K562 (cell line): ENCODE measurements around the gene AHSG. TPM values are rescaled to one million over a fixed set of nuclear protein-coding genes. Genes with fewer than 3 reads are reported as not detected.

Source experiments
- ATAC-seq: fragments of 200-7000 bp; cut with Tn5 transposase; 3 replicates; pipeline ENCODE4 v1.9.1; 2020; ENCODE audit warnings: moderate library complexity
- BruUV-seq: library from RNA; stranded (reverse); fragments of 400-500 nt; replicated peaks from 2 replicates; lab custom pipeline; 2021; lab: Mats Ljungman, UMichigan
- CTCF ChIA-PET: fragments of 300-600 bp; formaldehyde crosslinking; extraction: SDS; loops from one replicate; lab custom pipeline; 2021; ENCODE audit warnings: low intra/inter-chr PET ratio; lab: Yijun Ruan, JAX
- POLR2A ChIA-PET: fragments of 300-600, 350-650 bp; sonication (Branson Sonifier 250); formaldehyde crosslinking; extraction: SDS; loops from one replicate; lab custom pipeline; 2021; ENCODE audit warnings: antibody characterized with exemption, inconsistent platforms; lab: Yijun Ruan, JAX
- DNase-seq, 4 experiments: peaks; one replicate each; pipeline versions ENCODE4 v3.0.0 to v3.0.0-alpha.2; 2011 to 2018; ENCODE audit warnings: low spot score in 3 of 4, mixed read lengths in 3 of 4; ENCODE audit errors: extremely low read depth in 1 of 4
- FAIRE-seq: peaks from 2 replicates; lab custom pipeline; 2011; peaks lifted over from hg19 to GRCh38; lab: Jason Lieb, UNC
- H2AFZ ChIP-seq: 2 replicates; pipeline ENCODE4 v1.6.0; 2011; ENCODE audit warnings: low read depth, low read length, control low read depth, inconsistent platforms
- H3K27ac ChIP-seq: fragments of 200-600 bp; 3 replicates; pipeline ENCODE4 v1.8.0; 2011; ENCODE audit warnings: low read depth, mild to moderate bottlenecking, control low read depth, inconsistent platforms, low read length, moderate library complexity, mixed read lengths; ENCODE audit errors: extremely low read depth
- H3K27me3 ChIP-seq, 2 experiments: fragments of 300-600 bp in 1 of 2; 2 replicates in 1 of 2; 3 replicates in 1 of 2; pipeline versions ENCODE4 v1.6.0 to v1.8.0; 2011; ENCODE audit warnings: inconsistent platforms in 2 of 2, low read length in 2 of 2, mild to moderate bottlenecking in 1 of 2, mixed read lengths in 1 of 2, moderate library complexity in 1 of 2; ENCODE audit not compliant: control insufficient read depth in 2 of 2, insufficient read depth in 2 of 2
- H3K36me3 ChIP-seq: fragments of 300-600 bp; 3 replicates; pipeline ENCODE4 v1.8.0; 2011; ENCODE audit warnings: mild to moderate bottlenecking, low read length, inconsistent platforms; ENCODE audit not compliant: control insufficient read depth, insufficient read depth
- H3K4me1 ChIP-seq, 2 experiments: fragments of 200-600 bp in 1 of 2; replicated peaks in 1 of 2; 2 replicates in 1 of 2; 3 replicates in 1 of 2; pipeline versions ENCODE4 v1.5.1 to v1.8.0; 2011; ENCODE audit warnings: inconsistent platforms in 2 of 2, low read length in 2 of 2, mild to moderate bottlenecking in 1 of 2, mixed read lengths in 1 of 2, moderate library complexity in 1 of 2; ENCODE audit not compliant: control insufficient read depth in 2 of 2, insufficient read depth in 2 of 2
- H3K4me2 ChIP-seq: 2 replicates; pipeline ENCODE4 v1.6.1; 2011; ENCODE audit warnings: low read length, control low read depth, inconsistent platforms, mixed read lengths; ENCODE audit not compliant: insufficient read depth
- H3K4me3 ChIP-seq: fragments of 200-600 bp; sonication (generic), shearing (Covaris generic); 2 replicates; pipeline ENCODE4 v1.5.1; 2016; ENCODE audit warnings: control low read depth, inconsistent platforms
- H3K79me2 ChIP-seq: fragments of 200-600 bp; 3 replicates; pipeline ENCODE4 v1.8.0; 2011; ENCODE audit warnings: low read length, inconsistent platforms; ENCODE audit not compliant: control insufficient read depth, insufficient read depth
- H3K9ac ChIP-seq, 2 experiments: 2 replicates each; pipeline versions ENCODE4 v1.6.0 to v1.6.1; 2011; ENCODE audit warnings: low read depth in 2 of 2, low read length in 2 of 2, control low read depth in 1 of 2, inconsistent platforms in 1 of 2, mild to moderate bottlenecking in 1 of 2, mixed read lengths in 1 of 2; ENCODE audit not compliant: insufficient read depth in 1 of 2
- H3K9me1 ChIP-seq: one replicate; pipeline ENCODE4 v1.6.0; 2011; ENCODE audit warnings: inconsistent platforms, mild to moderate bottlenecking, low read length, moderate library complexity; ENCODE audit not compliant: control insufficient read depth, insufficient read depth
- H3K9me3 ChIP-seq: replicated peaks from 2 replicates; pipeline ENCODE4 v1.5.1; 2011; ENCODE audit warnings: low read depth, low read length, inconsistent platforms; ENCODE audit not compliant: control insufficient read depth, insufficient read depth
- H4K20me1 ChIP-seq: replicated peaks from 2 replicates; pipeline ENCODE4 v1.6.1; 2011; ENCODE audit warnings: low read length, inconsistent platforms, mixed read lengths; ENCODE audit not compliant: control insufficient read depth, insufficient read depth
- ARID1B ChIP-seq: fragments of 450-650 bp; IDR thresholded peaks from 2 replicates; pipeline ENCODE4 v1.6.1; 2016; ENCODE audit warnings: antibody characterized with exemption, mild to moderate bottlenecking, inconsistent platforms
- CBFA2T3 ChIP-seq: fragments of 450-650 bp; IDR thresholded peaks from 2 replicates; pipeline ENCODE4 v1.6.1; 2017
- FOSL1 ChIP-seq: fragments of 200-800 bp; sonication (Bioruptor generic); conservative IDR thresholded peaks from 2 replicates; pipeline ENCODE4 v1.6.1; 2016; ENCODE audit warnings: missing genetic modification characterization, missing compliant biosample characterization
- GATA2 ChIP-seq: sonication (generic); formaldehyde crosslinking; IDR thresholded peaks from 2 replicates; pipeline ENCODE4 v1.4.0; 2020; ENCODE audit warnings: mild to moderate bottlenecking, missing genetic modification reagents
- MEIS2 ChIP-seq: fragments of 450-650 bp; IDR thresholded peaks from 2 replicates; pipeline ENCODE4 v1.6.1; 2014; ENCODE audit warnings: mild to moderate bottlenecking; ENCODE audit not compliant: partially characterized antibody
- RAD21 ChIP-seq, 2 experiments: fragments of 250-450 bp in 1 of 2; fragments of 450-650 bp in 1 of 2; sonication (Bioruptor Pico) in 1 of 2; formaldehyde crosslinking in 1 of 2; IDR thresholded peaks in 1 of 2; conservative IDR thresholded peaks in 1 of 2; 2 replicates each; pipeline versions ENCODE4 v1.4.0 to v1.8.0; 2020 to 2022; ENCODE audit warnings: mild to moderate bottlenecking in 2 of 2, moderate library complexity in 1 of 2
- SIN3B ChIP-seq: fragments of 450-650 bp; IDR thresholded peaks from 2 replicates; pipeline ENCODE4 v1.6.1; 2017; ENCODE audit warnings: low read depth, mild to moderate bottlenecking, moderate library complexity
- SMARCA4 ChIP-seq: fragments of 450-650 bp; IDR thresholded peaks from 2 replicates; pipeline ENCODE4 v1.6.1; 2016
- SNIP1 ChIP-seq: fragments of 450-650 bp; IDR thresholded peaks from 2 replicates; pipeline ENCODE4 v1.7.1; 2017; ENCODE audit warnings: low read depth, mild to moderate bottlenecking
- SOX6 ChIP-seq: fragments of 450-650 bp; IDR thresholded peaks from 2 replicates; pipeline ENCODE4 v1.6.1; 2014; ENCODE audit warnings: mild to moderate bottlenecking
- TAL1 ChIP-seq: fragments of 450-650 bp; IDR thresholded peaks from 2 replicates; pipeline ENCODE4 v1.6.1; 2016; ENCODE audit warnings: mild to moderate bottlenecking
- TCF3 ChIP-seq: sonication (generic); formaldehyde crosslinking; IDR thresholded peaks from 2 replicates; pipeline ENCODE4 v1.4.0; 2020; ENCODE audit warnings: mild to moderate bottlenecking, missing genetic modification reagents
- TEAD4 ChIP-seq, 2 experiments: sonication (generic) in 1 of 2; formaldehyde crosslinking in 1 of 2; IDR thresholded peaks; 2 replicates each; pipeline versions ENCODE4 v1.6.1 to v1.8.0; 2012 to 2022; ENCODE audit warnings: borderline replicate concordance in 1 of 2, inconsistent platforms in 1 of 2, low read length in 1 of 2, mild to moderate bottlenecking in 1 of 2, missing genetic modification reagents in 1 of 2
- WGBS: fragments of 100-300 bp; shearing (Covaris generic); methylation state at CpG from one replicate; pipeline ENCODE4 v1.1.6; 2016; ENCODE audit warnings: low coverage, mixed read lengths; ENCODE audit not compliant: insufficient coverage; ENCODE audit errors: missing lambda C conversion rate; 5-methylcytosine and 5-hydroxymethylcytosine counted together
- in situ Hi-C: fragments of 300-500 bp; cut with MboI; formaldehyde crosslinking; loops from 4 replicates; pipeline ENCODE4 v1.15.0; 2018; ENCODE audit warnings: inconsistent platforms, mixed read lengths
- intact Hi-C: fragments of 100-400 bp; cut with micrococcal nuclease; formaldehyde crosslinking; loops from 2 replicates; pipeline ENCODE4 v1.14.2; 2022
- polyA plus RNA-seq, 8 experiments: library from polyadenylated mRNA; depleted of rRNA in 4 of 8; stranded (reverse) in 5 of 8; unstranded in 3 of 8; fragments of >200 nt; fragmentation: Nextera tagmentation in 2 of 8; fragmentation: Illumina TruSeq in 1 of 8; extraction: Ambion mirVana in 2 of 8; extraction: Trizol in 1 of 8; gene quantifications; 2 replicates each; pipeline versions ENCODE4 v1.2.1 to v1.2.3, GENCODE V29; 2011 to 2014; ENCODE audit warnings: inconsistent platforms in 1 of 8, missing spikeins in 1 of 8
- total RNA-seq, 7 experiments: library from RNA; depleted of rRNA in 6 of 7; stranded (reverse); fragments of >200 nt in 6 of 7; fragmentation: Illumina TruSeq in 2 of 7; extraction: Trizol in 2 of 7; gene quantifications; 2 replicates each; pipeline versions ENCODE4 v1.2.1 to v1.2.3, GENCODE V29; 2011 to 2021; ENCODE audit warnings: low replicate concordance in 1 of 7

Gene AHSG
- total and polyA plus RNA-seq, 9 of the 15 experiments (the other 6 are each of a cell fraction or from before 2014, with no cell fraction given): 0.69 TPM; not detected in 8

- no peak for TF ChIP-seq RAD21 (CRISPR knock-in tag; conservative IDR thresholded peaks at IDR 0.05 in 1 of 2, IDR thresholded peaks at IDR 0.05 in 1 of 2)
These were observed 29.2 kb downstream of the AHSG start (continued) for GRCh38 chr3:186642014-186642413.

GRCh38 chr3:186643493-186643892 is 30.6 kb downstream of the AHSG start:
- Histone ChIP-seq H3K9me3 (no peaks in the 10 kb centered on the region), H4K20me1 (no peaks in the 10 kb centered on the region), H3K4me2 (peak overlapping the region; percentile 24), H3K9me1 (no peaks in the 10 kb centered on the region), H3K79me2 (no peaks in the 10 kb centered on the region), H3K4me3 (no peak overlapping the region), H3K36me3 (no peaks in the 10 kb centered on the region), H3K27me3 (peaks cover 7 to 15% of the 10 kb centered on the region in 2 experiments; a peak in 3 of 5 replicates), H3K9ac (no peak overlapping the region), H3K4me1 (peaks cover 0 to 7% of the 10 kb centered on the region in 2 experiments; a peak in 2 of 5 replicates), H2AFZ (no peak overlapping the region), H3K27ac (no peak overlapping the region)
- 0% methylated on average over 1 of the region's 1 CpG for WGBS
- BruUV-seq: no TSS peak
- ChIA-PET POLR2A (interaction anchor here (0.6 to 1.0 kb wide), 4 partner anchors 10 to 289 kb away, joined by 3 to 9 read pairs (median 6); partner anchors contain the start of gene EIF4A2), CTCF (no interaction called here)
- intact Hi-C loops: no loop called here
- peak; percentile 23 for FAIRE-seq
- no peak for ATAC-seq
- DNase-seq: peak in 2 of 4 experiments; percentile 28 to 36
- in situ Hi-C loops: no loop called here
- TF ChIP-seq SIN3B: no peak
- TF ChIP-seq SOX6: peak; percentile 64
- peak; percentile 27; the same call in 1 of the 2 replicates for TF ChIP-seq SMARCA4
- peak; percentile 68 for TF ChIP-seq FOSL1
- peak; percentile 92 for TF ChIP-seq TCF3 (CRISPR knock-in tag)
- peak; percentile 66 for TF ChIP-seq MEIS2
- peak; percentile 46; the same call in 1 of the 2 replicates for TF ChIP-seq TEAD4 (IDR thresholded peaks at IDR 0.05; ENCODE audit: low read length)
- TF ChIP-seq TEAD4 (CRISPR knock-in tag; IDR thresholded peaks at IDR 0.05; ENCODE audit: borderline replicate concordance): no peak
- TF ChIP-seq TAL1: peak; percentile 47
- TF ChIP-seq CBFA2T3: peak; percentile 83
- TF ChIP-seq SNIP1: no peak
- peak; percentile 60 for TF ChIP-seq ARID1B
- TF ChIP-seq GATA2 (CRISPR knock-in tag): peak; percentile 24; the same call in 1 of the 2 replicates
